ENCODE data around the gene LPP. TPM values are rescaled to one million over a fixed set of nuclear protein-coding genes. Genes with fewer than 3 reads are reported as not detected.

LPP gene
- total RNA-seq, 1 experiment from 2014 or later: 54.0 TPM

DNA sequence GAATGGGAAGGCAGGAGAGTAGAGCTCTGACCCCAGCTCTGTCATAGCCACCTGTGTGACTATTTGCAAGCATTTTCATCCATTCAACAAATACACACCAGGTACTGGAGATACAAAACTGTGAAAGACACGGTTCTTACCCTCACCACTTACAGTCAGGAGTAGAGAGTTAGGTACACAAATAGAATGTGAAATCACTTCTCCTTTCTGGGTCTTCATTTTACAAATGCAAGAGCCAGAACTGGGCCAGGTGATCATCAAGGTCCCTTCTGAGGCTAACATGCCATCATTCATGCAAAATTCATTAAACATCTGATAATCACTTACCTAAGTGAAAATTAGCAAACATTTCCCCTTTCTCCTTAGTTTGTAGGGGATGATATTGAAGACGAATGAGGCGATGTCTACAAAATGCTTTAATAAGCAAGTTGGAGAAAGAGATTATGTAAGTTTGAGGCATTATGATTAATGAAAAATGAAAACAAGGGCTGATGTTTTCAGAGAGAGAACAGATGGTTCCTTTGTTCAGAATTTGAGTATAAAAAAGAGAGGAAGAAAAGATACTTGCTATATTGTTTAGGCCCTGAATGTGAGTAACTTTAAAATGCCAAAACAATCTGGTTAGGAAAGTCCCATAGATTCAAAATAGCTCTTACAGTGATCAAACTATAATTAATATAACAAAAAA, 88.6 kb downstream of the LPP start:
- TF ChIP-seq CBX3 (IDR thresholded peaks at IDR 0.05; ENCODE audit: low read depth) (no peak), YY1 (IDR thresholded peaks at IDR 0.05; ENCODE audit: extremely low read depth, insufficient replicate concordance, low read depth, low read length) (no peak), EZH2 (IDR thresholded peaks at IDR 0.05) (no peak), EZH2phosphoT487 (IDR thresholded peaks at IDR 0.05; ENCODE audit: borderline replicate concordance) (no peak), POLR2A (IDR thresholded peaks at IDR 0.05; ENCODE audit: borderline replicate concordance, extremely low read depth, insufficient read depth, insufficient read length) (no peak), ZNF274 (IDR thresholded peaks at IDR 0.05; ENCODE audit: low read depth, low read length) (no peak), SP1 (IDR thresholded peaks at IDR 0.05; ENCODE audit: low read depth) (no peak), RAD21 (IDR thresholded peaks at IDR 0.05; ENCODE audit: low read depth) (no peak), TCF7L2 (IDR thresholded peaks at IDR 0.05; ENCODE audit: borderline replicate concordance, extremely low read depth, insufficient read depth, insufficient read length) (no peak)
- TF ChIP-seq, protein P1, sequence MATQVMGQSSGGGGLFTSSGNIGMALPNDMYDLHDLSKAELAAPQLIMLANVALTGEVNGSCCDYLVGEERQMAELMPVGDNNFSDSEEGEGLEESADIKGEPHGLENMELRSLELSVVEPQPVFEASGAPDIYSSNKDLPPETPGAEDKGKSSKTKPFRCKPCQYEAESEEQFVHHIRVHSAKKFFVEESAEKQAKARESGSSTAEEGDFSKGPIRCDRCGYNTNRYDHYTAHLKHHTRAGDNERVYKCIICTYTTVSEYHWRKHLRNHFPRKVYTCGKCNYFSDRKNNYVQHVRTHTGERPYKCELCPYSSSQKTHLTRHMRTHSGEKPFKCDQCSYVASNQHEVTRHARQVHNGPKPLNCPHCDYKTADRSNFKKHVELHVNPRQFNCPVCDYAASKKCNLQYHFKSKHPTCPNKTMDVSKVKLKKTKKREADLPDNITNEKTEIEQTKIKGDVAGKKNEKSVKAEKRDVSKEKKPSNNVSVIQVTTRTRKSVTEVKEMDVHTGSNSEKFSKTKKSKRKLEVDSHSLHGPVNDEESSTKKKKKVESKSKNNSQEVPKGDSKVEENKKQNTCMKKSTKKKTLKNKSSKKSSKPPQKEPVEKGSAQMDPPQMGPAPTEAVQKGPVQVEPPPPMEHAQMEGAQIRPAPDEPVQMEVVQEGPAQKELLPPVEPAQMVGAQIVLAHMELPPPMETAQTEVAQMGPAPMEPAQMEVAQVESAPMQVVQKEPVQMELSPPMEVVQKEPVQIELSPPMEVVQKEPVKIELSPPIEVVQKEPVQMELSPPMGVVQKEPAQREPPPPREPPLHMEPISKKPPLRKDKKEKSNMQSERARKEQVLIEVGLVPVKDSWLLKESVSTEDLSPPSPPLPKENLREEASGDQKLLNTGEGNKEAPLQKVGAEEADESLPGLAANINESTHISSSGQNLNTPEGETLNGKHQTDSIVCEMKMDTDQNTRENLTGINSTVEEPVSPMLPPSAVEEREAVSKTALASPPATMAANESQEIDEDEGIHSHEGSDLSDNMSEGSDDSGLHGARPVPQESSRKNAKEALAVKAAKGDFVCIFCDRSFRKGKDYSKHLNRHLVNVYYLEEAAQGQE (IDR thresholded peaks at IDR 0.05; ENCODE audit: low read depth): no peak
- TF ChIP-seq, protein P2, sequence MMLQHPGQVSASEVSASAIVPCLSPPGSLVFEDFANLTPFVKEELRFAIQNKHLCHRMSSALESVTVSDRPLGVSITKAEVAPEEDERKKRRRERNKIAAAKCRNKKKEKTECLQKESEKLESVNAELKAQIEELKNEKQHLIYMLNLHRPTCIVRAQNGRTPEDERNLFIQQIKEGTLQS (IDR thresholded peaks at IDR 0.05): no peak
- TF ChIP-seq, protein P3, sequence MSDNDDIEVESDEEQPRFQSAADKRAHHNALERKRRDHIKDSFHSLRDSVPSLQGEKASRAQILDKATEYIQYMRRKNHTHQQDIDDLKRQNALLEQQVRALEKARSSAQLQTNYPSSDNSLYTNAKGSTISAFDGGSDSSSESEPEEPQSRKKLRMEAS (IDR thresholded peaks at IDR 0.05): no peak
- TF ChIP-seq, protein P4, sequence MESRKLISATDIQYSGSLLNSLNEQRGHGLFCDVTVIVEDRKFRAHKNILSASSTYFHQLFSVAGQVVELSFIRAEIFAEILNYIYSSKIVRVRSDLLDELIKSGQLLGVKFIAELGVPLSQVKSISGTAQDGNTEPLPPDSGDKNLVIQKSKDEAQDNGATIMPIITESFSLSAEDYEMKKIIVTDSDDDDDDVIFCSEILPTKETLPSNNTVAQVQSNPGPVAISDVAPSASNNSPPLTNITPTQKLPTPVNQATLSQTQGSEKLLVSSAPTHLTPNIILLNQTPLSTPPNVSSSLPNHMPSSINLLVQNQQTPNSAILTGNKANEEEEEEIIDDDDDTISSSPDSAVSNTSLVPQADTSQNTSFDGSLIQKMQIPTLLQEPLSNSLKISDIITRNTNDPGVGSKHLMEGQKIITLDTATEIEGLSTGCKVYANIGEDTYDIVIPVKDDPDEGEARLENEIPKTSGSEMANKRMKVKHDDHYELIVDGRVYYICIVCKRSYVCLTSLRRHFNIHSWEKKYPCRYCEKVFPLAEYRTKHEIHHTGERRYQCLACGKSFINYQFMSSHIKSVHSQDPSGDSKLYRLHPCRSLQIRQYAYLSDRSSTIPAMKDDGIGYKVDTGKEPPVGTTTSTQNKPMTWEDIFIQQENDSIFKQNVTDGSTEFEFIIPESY (IDR thresholded peaks at IDR 0.05; ENCODE audit: extremely low read depth, insufficient replicate concordance, low read length): no peak
- H3K9me2 ChIP-seq (ENCODE audit: insufficient read depth): no peaks in the 10 kb centered on the region
- no peak for DNase-seq (ENCODE audit: low read depth, low spot score)
- POLR2A ChIA-PET: no interaction called here
- H3K4me1 ChIP-seq (ENCODE audit: control insufficient read depth in 1 of 2, insufficient read depth in 2 of 2, low read length in 2 of 2): peaks cover 12 to 32% of the 10 kb centered on the region in 2 experiments; a peak in 2 of 4 replicates
- intact Hi-C loops (cut with micrococcal nuclease): no loop called here
- no peaks in the 10 kb centered on the region; the same call in 1 of the 2 replicates for H4K20me1 ChIP-seq (ENCODE audit: insufficient read depth)
- no peaks in the 10 kb centered on the region for H3K9me3 ChIP-seq (ENCODE audit: control insufficient read depth in 1 of 2, insufficient read depth in 1 of 2, low read depth in 1 of 2, low read length in 2 of 2)
- H3K27me3 ChIP-seq (ENCODE audit: insufficient read depth, low read length): no peaks in the 10 kb centered on the region
- no peak overlapping the region for H3K9ac ChIP-seq (ENCODE audit: low read length)
- H2AFZ ChIP-seq (ENCODE audit: low read depth, low read length, poor library complexity, severe bottlenecking): no peak overlapping the region
- no peaks in the 10 kb centered on the region for H3K36me3 ChIP-seq (ENCODE audit: control insufficient read depth in 1 of 2, insufficient read depth in 2 of 2, low read length in 2 of 2)
- no peak overlapping the region for H3K4me3 ChIP-seq (replicated peaks in 1 of 2; ENCODE audit: low read depth in 1 of 2, low read length in 2 of 2)
- RAD21 ChIA-PET (ENCODE audit: low non-redundant PET in 1 of 2, low total read pairs in 2 of 2, uncharacterized antibody in 2 of 2, unreplicated experiment in 2 of 2): no interaction called here
- H3K79me2 ChIP-seq (ENCODE audit: insufficient read depth, low read length): peaks cover 16% of the 10 kb centered on the region; the same call in 1 of the 2 replicates
- no TSS peak for BruUV-seq (replicated peaks)
- no peak overlapping the region for H3K4me2 ChIP-seq (ENCODE audit: low read length)
- CTCF ChIA-PET: no interaction called here
- ATAC-seq: no peak
- H3K27ac ChIP-seq (ENCODE audit: low read depth, low read length): no peak overlapping the region
